ENCODE results near the gene ARFGEF2. TPM values are rescaled to one million over a fixed set of nuclear protein-coding genes. Genes with fewer than 3 reads are reported as not detected.

Gene ARFGEF2
- total and polyA plus RNA-seq, 2 of the 8 experiments (the other 6 are each of a cell fraction or from before 2014, with no cell fraction given) = 8.1 to 21.8 TPM

- Histone ChIP-seq H4K91ac (replicated peaks; ENCODE audit: insufficient read length, low read length) (no peak overlapping the region), H2BK20ac (ENCODE audit: low read length) (no peak overlapping the region), H3K23me2 (ENCODE audit: low read depth, low read length) (peaks cover 12% of the 10 kb centered on the region; the same call in 1 of the 2 replicates), H3K18ac (ENCODE audit: extremely low read depth, low read length) (no peak overlapping the region), H3K56ac (replicated peaks; ENCODE audit: insufficient read length, low read depth, low read length) (no peak overlapping the region), H3K9me3 (ENCODE audit: insufficient read depth in 2 of 2, low read depth in 1 of 2, low read length in 1 of 2) (no peaks in the 10 kb centered on the region), H2AFZ (ENCODE audit: low read length) (no peak overlapping the region), H3K27me3 (replicated peaks in 1 of 4; ENCODE audit: control insufficient read depth in 3 of 4, extremely low read depth in 1 of 4, insufficient read depth in 3 of 4, low read length in 3 of 4) (no peaks in the 10 kb centered on the region; a peak in 1 of 7 replicates), H3K27ac (ENCODE audit: low read depth, low read length) (peak overlapping the region; percentile 5; the same call in 1 of the 2 replicates), H2BK5ac (ENCODE audit: low read depth, low read length) (no peak overlapping the region; the same call in 1 of the 2 replicates), H4K5ac (ENCODE audit: insufficient read length, low read depth, low read length) (no peak overlapping the region), H3K36me3 (ENCODE audit: control insufficient read depth in 2 of 4, insufficient read depth in 4 of 4, low read length in 3 of 4) (peaks cover 0 to 38% (median 6%) of the 10 kb centered on the region in 4 experiments; a peak in 3 of 8 replicates), H3K4me2 (ENCODE audit: insufficient read depth in 1 of 2, low read depth in 2 of 2, low read length in 2 of 2) (peak overlapping the region; percentile 5 to 26; a peak in 3 of 4 replicates), H3K9ac (replicated peaks in 1 of 4; ENCODE audit: extremely low read depth in 1 of 4, low read depth in 3 of 4, low read length in 3 of 4) (no peak overlapping the region), H3K4me1 (replicated peaks in 1 of 4; ENCODE audit: control insufficient read depth in 3 of 4, insufficient read depth in 4 of 4, low read length in 3 of 4) (peaks cover 0 to 7% (median 3%) of the 10 kb centered on the region in 4 experiments; a peak in 4 of 7 replicates), H3K79me2 (ENCODE audit: control insufficient read depth in 1 of 2, insufficient read depth in 2 of 2, low read length in 2 of 2) (peaks cover 91 to 100% of the 10 kb centered on the region in 2 experiments), H3K23ac (ENCODE audit: insufficient read length) (no peak overlapping the region), H2BK15ac (ENCODE audit: low read length) (no peak overlapping the region), H4K8ac (ENCODE audit: extremely low read depth, insufficient read depth, low read length) (no peak overlapping the region; the same call in 1 of the 2 replicates), H3K14ac (ENCODE audit: insufficient read length) (no peak overlapping the region), H4K20me1 (replicated peaks in 1 of 2; ENCODE audit: control insufficient read depth in 1 of 2, insufficient read depth in 2 of 2, low read length in 2 of 2) (peaks cover 39 to 43% of the 10 kb centered on the region in 2 experiments), H2BK120ac (replicated peaks; ENCODE audit: low read depth, low read length) (no peak overlapping the region), H3K4me3 (ENCODE audit: extremely low read depth in 1 of 4, insufficient read depth in 2 of 4, low read depth in 3 of 4, low read length in 4 of 4) (0 out of 8 replicates have a peak overlapping the region, but pooled peaks of 1 of the 4 experiments have one; percentile 9), H3K79me1 (ENCODE audit: low read depth, low read length) (peaks cover 5% of the 10 kb centered on the region), H3K4ac (replicated peaks; ENCODE audit: insufficient read length, low read depth, low read length) (no peak overlapping the region), H2AK5ac (ENCODE audit: low read depth, low read length) (no peak overlapping the region), H2BK12ac (ENCODE audit: low read depth, low read length) (no peak overlapping the region)
- FAIRE-seq (no peak), DNase-seq (ENCODE audit: low read depth in 1 of 2, low spot score in 2 of 2) (no peak)
- ChIA-PET CTCF (ENCODE audit: partially characterized antibody) (no interaction called here), POLR2A (ENCODE audit: partially characterized antibody) (interaction anchor here (1.1 to 1.8 kb wide), 5 partner anchors 12 to 228 kb away, joined by 3 to 5 read pairs (median 4); no protein-coding TSS in a partner anchor)
- 96% methylated on average over 1 of the region's 1 CpG; no CpG with 5 or more reads in 1 of the 2 experiments for WGBS, 2 experiments (ENCODE audit: extremely low coverage in 1 of 2, insufficient coverage in 1 of 2, insufficient read length in 1 of 2, insufficient replicate concordance in 2 of 2, low coverage in 1 of 2, low lambda C conversion rate in 2 of 2, missing lambda C conversion rate in 1 of 2)
- TF ChIP-seq POLR2AphosphoS5 (IDR thresholded peaks at IDR 0.05; ENCODE audit: low read depth, low read length) = peak; percentile 38; the same call in 1 of the 2 replicates
- TF ChIP-seq POLR2A (IDR thresholded peaks at IDR 0.05; ENCODE audit: control extremely low read depth in 1 of 2, low read depth in 2 of 2, low read length in 2 of 2) = peak in 1 of 2 experiments; percentile 32; a peak in 1 of 3 replicates
- no peak for TF ChIP-seq TAF7 (optimal IDR thresholded peaks at IDR 0.05; ENCODE audit: borderline replicate concordance, low read depth, low read length)
Observed at GRCh38 chr20:49052334-49052733, 130.8 kb downstream of the ARFGEF2 start.

Data from H1 (cell line).